ENCODE measurements around the gene EIPR1.

Gene EIPR1

GRCh38 chr2:3246928-3247714 lies 130.5 kb downstream of the EIPR1 start:
- WGBS (ENCODE audit: insufficient coverage) = 87% methylated on average over 8 of the region's 13 CpGs
- Histone ChIP-seq H3K4me1 (ENCODE audit: control extremely low read depth in 1 of 4, control insufficient read depth in 4 of 4, insufficient read depth in 4 of 4, low read length in 3 of 4) (peaks cover 6 to 13% (median 10%) of the 10 kb centered on the region in 4 experiments), H3K36me3 (ENCODE audit: control insufficient read depth in 4 of 4, insufficient read depth in 4 of 4, low read length in 3 of 4) (peaks cover 0 to 24% (median 9%) of the 10 kb centered on the region in 4 experiments), H3K27me3 (replicated peaks in 2 of 5; ENCODE audit: control insufficient read depth in 4 of 5, insufficient read depth in 5 of 5, low read length in 4 of 5) (no peaks in the 10 kb centered on the region), H3K9me3 (ENCODE audit: control extremely low read depth in 1 of 5, control insufficient read depth in 4 of 5, insufficient read depth in 2 of 5, low read depth in 1 of 5, low read length in 4 of 5) (peaks cover 0 to 29% (median 17%) of the 10 kb centered on the region in 5 experiments), H3K4me3 (ENCODE audit: control insufficient read depth in 1 of 7, extremely low read depth in 1 of 7, insufficient read depth in 4 of 7, low read depth in 2 of 7, low read length in 6 of 7) (no peak overlapping the region), H3K27ac (ENCODE audit: insufficient read depth in 1 of 2, low read depth in 1 of 2, low read length in 2 of 2, poor library complexity in 1 of 2, severe bottlenecking in 2 of 2) (no peak overlapping the region)
- POLR2A ChIA-PET = no interaction called here
- CTCF ChIA-PET = no interaction called here
- no peak for DNase-seq

- ChIA-PET CTCF (no interaction called here), POLR2A (no interaction called here)
- 83% methylated on average over 3 of the region's 6 CpGs for WGBS (ENCODE audit: insufficient coverage)
- Histone ChIP-seq H3K27me3 (replicated peaks in 2 of 5; ENCODE audit: control insufficient read depth in 4 of 5, insufficient read depth in 5 of 5, low read length in 4 of 5) (no peaks in the 10 kb centered on the region), H3K36me3 (ENCODE audit: control insufficient read depth in 4 of 4, insufficient read depth in 4 of 4, low read length in 3 of 4) (peaks cover 0 to 18% (median 4%) of the 10 kb centered on the region in 4 experiments), H3K4me1 (ENCODE audit: control extremely low read depth in 1 of 4, control insufficient read depth in 4 of 4, insufficient read depth in 4 of 4, low read length in 3 of 4) (peaks cover 6 to 20% (median 16%) of the 10 kb centered on the region in 4 experiments), H3K9me3 (ENCODE audit: control extremely low read depth in 1 of 5, control insufficient read depth in 4 of 5, insufficient read depth in 2 of 5, low read depth in 1 of 5, low read length in 4 of 5) (peaks cover 0 to 26% (median 17%) of the 10 kb centered on the region in 5 experiments), H3K27ac (ENCODE audit: insufficient read depth in 1 of 2, low read depth in 1 of 2, low read length in 2 of 2, poor library complexity in 1 of 2, severe bottlenecking in 2 of 2) (no peak overlapping the region), H3K4me3 (ENCODE audit: control insufficient read depth in 1 of 7, extremely low read depth in 1 of 7, insufficient read depth in 4 of 7, low read depth in 2 of 7, low read length in 6 of 7) (no peak overlapping the region)
- DNase-seq = no peak
These were observed 131.2 kb downstream of the EIPR1 start for GRCh38 chr2:3246406-3246805.

GRCh38 chr2:3244486-3244885 lies 133.1 kb downstream of the EIPR1 start:
- Histone ChIP-seq H3K9me3 (ENCODE audit: control extremely low read depth in 1 of 5, control insufficient read depth in 4 of 5, insufficient read depth in 2 of 5, low read depth in 1 of 5, low read length in 4 of 5) (peaks cover 0 to 12% (median 7%) of the 10 kb centered on the region in 5 experiments), H3K27ac (ENCODE audit: insufficient read depth in 1 of 2, low read depth in 1 of 2, low read length in 2 of 2, poor library complexity in 1 of 2, severe bottlenecking in 2 of 2) (no peak overlapping the region), H3K4me1 (ENCODE audit: control extremely low read depth in 1 of 4, control insufficient read depth in 4 of 4, insufficient read depth in 4 of 4, low read length in 3 of 4) (peaks cover 6 to 20% (median 16%) of the 10 kb centered on the region in 4 experiments), H3K27me3 (replicated peaks in 2 of 5; ENCODE audit: control insufficient read depth in 4 of 5, insufficient read depth in 5 of 5, low read length in 4 of 5) (peaks cover 0 to 9% (median 2%) of the 10 kb centered on the region in 5 experiments), H3K4me3 (ENCODE audit: control insufficient read depth in 1 of 7, extremely low read depth in 1 of 7, insufficient read depth in 4 of 7, low read depth in 2 of 7, low read length in 6 of 7) (no peak overlapping the region), H3K36me3 (ENCODE audit: control insufficient read depth in 4 of 4, insufficient read depth in 4 of 4, low read length in 3 of 4) (peaks cover 0 to 4% (median 2%) of the 10 kb centered on the region in 4 experiments)
- DNase-seq = no peak
- 98% methylated on average over 5 of the region's 7 CpGs for WGBS (ENCODE audit: insufficient coverage)
- ChIA-PET POLR2A (no interaction called here), CTCF (no interaction called here)

DNA sequence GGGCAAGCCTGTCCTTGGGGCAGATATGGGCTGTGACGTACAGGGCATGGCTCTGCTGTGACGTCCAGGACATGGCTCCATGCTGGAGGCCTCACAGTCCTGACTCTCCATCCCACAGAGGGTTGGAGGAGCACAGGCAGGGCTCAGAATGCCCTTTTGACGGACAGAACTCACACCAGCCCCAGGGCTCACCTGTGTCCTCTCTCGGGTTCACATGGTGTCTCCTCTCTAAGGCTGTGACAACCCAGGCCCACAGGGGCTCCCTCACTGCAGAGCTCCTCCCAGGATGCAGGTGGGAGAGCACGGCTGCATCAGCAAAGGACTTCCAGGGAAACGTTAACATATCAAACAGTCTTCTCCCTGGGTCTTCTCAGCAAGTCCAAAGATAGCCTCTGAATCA lies 133.8 kb downstream of the EIPR1 start:
- peaks cover 6 to 20% (median 16%) of the 10 kb centered on the region in 4 experiments for H3K4me1 ChIP-seq (ENCODE audit: control extremely low read depth in 1 of 4, control insufficient read depth in 4 of 4, insufficient read depth in 4 of 4, low read length in 3 of 4)
- H3K36me3 ChIP-seq (ENCODE audit: control insufficient read depth in 4 of 4, insufficient read depth in 4 of 4, low read length in 3 of 4) = peaks cover 0 to 5% (median 2%) of the 10 kb centered on the region in 4 experiments
- CTCF ChIA-PET = no interaction called here
- peaks cover 0 to 5% (median 1%) of the 10 kb centered on the region in 5 experiments for H3K9me3 ChIP-seq (ENCODE audit: control extremely low read depth in 1 of 5, control insufficient read depth in 4 of 5, insufficient read depth in 2 of 5, low read depth in 1 of 5, low read length in 4 of 5)
- H3K27ac ChIP-seq (ENCODE audit: insufficient read depth in 1 of 2, low read depth in 1 of 2, low read length in 2 of 2, poor library complexity in 1 of 2, severe bottlenecking in 2 of 2) = no peak overlapping the region
- POLR2A ChIA-PET = no interaction called here
- no peak overlapping the region for H3K4me3 ChIP-seq (ENCODE audit: control insufficient read depth in 1 of 7, extremely low read depth in 1 of 7, insufficient read depth in 4 of 7, low read depth in 2 of 7, low read length in 6 of 7)
- peaks cover 0 to 9% (median 2%) of the 10 kb centered on the region in 5 experiments for H3K27me3 ChIP-seq (replicated peaks in 2 of 5; ENCODE audit: control insufficient read depth in 4 of 5, insufficient read depth in 5 of 5, low read length in 4 of 5)
- WGBS (ENCODE audit: insufficient coverage) = 95% methylated on average over 4 of the region's 6 CpGs
- no peak for DNase-seq

DNA sequence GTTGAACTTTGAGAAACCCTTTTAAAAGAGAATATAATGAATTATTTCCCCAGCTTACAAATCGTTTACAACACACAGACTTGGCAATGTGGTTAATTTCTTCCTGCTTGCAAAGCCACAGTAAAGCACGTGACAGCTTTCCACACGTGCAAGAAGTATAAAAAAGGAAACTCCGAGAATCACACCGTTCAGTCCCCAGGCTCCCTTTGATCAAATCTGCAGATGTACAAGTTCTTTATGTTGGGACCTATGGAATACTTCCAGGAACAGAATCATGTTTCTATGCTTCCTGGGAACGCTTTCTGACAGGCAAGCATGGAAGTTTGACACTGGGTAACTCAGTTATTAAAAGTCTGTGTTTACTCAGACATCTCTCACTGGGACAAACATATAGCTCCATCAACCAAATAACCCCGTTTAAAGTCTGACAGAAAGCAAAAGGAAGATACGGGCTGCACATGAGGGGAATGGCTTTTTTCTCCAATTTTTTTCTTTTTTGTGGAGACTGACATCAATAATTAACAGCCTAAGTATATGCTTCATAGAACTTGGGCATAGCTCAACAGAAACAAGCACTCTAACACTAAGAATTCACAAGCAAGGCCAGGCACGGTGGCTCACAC lies 134.8 kb downstream of the EIPR1 start:
- peak; percentile 70 to 90 (median 84) for DNase-seq
- Histone ChIP-seq H3K27ac (ENCODE audit: insufficient read depth in 1 of 2, low read depth in 1 of 2, low read length in 2 of 2, poor library complexity in 1 of 2, severe bottlenecking in 2 of 2) (no peak overlapping the region), H3K36me3 (ENCODE audit: control insufficient read depth in 4 of 4, insufficient read depth in 4 of 4, low read length in 3 of 4) (peaks cover 0 to 7% (median 2%) of the 10 kb centered on the region in 4 experiments), H3K9me3 (ENCODE audit: control extremely low read depth in 1 of 5, control insufficient read depth in 4 of 5, insufficient read depth in 2 of 5, low read depth in 1 of 5, low read length in 4 of 5) (no peaks in the 10 kb centered on the region), H3K4me3 (ENCODE audit: control insufficient read depth in 1 of 7, extremely low read depth in 1 of 7, insufficient read depth in 4 of 7, low read depth in 2 of 7, low read length in 6 of 7) (no peak overlapping the region), H3K27me3 (replicated peaks in 2 of 5; ENCODE audit: control insufficient read depth in 4 of 5, insufficient read depth in 5 of 5, low read length in 4 of 5) (peaks cover 0 to 9% (median 2%) of the 10 kb centered on the region in 5 experiments), H3K4me1 (ENCODE audit: control extremely low read depth in 1 of 4, control insufficient read depth in 4 of 4, insufficient read depth in 4 of 4, low read length in 3 of 4) (peaks cover 6 to 20% (median 16%) of the 10 kb centered on the region in 4 experiments)
- 24% methylated on average over 8 of the region's 9 CpGs for WGBS (ENCODE audit: insufficient coverage)
- ChIA-PET POLR2A (no interaction called here), CTCF (interaction anchor here (1.3 kb wide), 1 partner anchor 8 kb away, joined by 3 read pairs; no protein-coding TSS in a partner anchor)

DNA sequence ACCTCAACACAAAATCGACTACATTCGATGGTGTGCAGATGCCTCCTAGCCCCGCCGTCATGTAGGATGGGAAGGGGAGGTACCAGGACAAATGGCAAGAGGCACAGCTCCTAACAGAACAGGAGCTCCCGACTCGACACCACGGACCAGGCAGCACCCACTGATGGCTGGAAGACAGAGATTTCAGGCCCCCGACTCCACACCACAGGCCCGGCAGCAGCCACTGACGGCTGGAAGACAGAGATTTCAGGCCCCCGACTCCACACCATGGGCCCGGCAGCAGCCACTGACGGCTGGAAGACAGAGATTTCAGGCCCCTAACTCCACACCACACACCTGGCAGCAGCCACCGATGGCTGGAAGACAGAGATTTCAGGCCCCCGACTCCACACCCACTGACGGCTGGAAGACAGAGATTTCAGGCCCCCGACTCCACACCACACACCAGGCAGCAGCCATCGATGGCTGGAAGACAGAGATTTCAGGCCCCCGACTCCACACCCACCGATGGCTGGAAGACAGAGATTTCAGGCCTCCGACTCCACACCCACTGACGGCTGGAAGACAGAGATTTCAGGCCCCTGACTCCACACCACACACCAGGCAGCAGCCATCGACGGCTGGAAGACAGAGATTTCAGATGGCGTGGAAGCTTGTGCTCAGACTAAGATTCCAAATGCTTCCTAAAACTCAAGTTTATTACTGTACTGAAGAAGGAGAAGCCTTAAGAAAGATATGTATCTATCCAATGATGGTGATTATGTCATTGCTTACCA lies 135.5 kb downstream of the EIPR1 start:
- peaks cover 0 to 9% (median 2%) of the 10 kb centered on the region in 5 experiments for H3K27me3 ChIP-seq (replicated peaks in 2 of 5; ENCODE audit: control insufficient read depth in 4 of 5, insufficient read depth in 5 of 5, low read length in 4 of 5)
- H3K9me3 ChIP-seq (ENCODE audit: control extremely low read depth in 1 of 5, control insufficient read depth in 4 of 5, insufficient read depth in 2 of 5, low read depth in 1 of 5, low read length in 4 of 5) = no peaks in the 10 kb centered on the region
- ChIA-PET POLR2A (no interaction called here), CTCF (interaction anchor here (1.3 kb wide), 1 partner anchor 9 kb away, joined by 3 read pairs; no protein-coding TSS in a partner anchor)
- H3K4me3 ChIP-seq (ENCODE audit: control insufficient read depth in 1 of 7, extremely low read depth in 1 of 7, insufficient read depth in 4 of 7, low read depth in 2 of 7, low read length in 6 of 7) = no peak overlapping the region
- peak in 2 of 3 donors; percentile 1 to 27 for DNase-seq
- H3K36me3 ChIP-seq (ENCODE audit: control insufficient read depth in 4 of 4, insufficient read depth in 4 of 4, low read length in 3 of 4) = peaks cover 0 to 9% (median 2%) of the 10 kb centered on the region in 4 experiments
- no peak overlapping the region for H3K27ac ChIP-seq (ENCODE audit: insufficient read depth in 1 of 2, low read depth in 1 of 2, low read length in 2 of 2, poor library complexity in 1 of 2, severe bottlenecking in 2 of 2)
- WGBS (ENCODE audit: insufficient coverage) = 65% methylated on average over 9 of the region's 25 CpGs
- peaks cover 6 to 20% (median 16%) of the 10 kb centered on the region in 4 experiments for H3K4me1 ChIP-seq (ENCODE audit: control extremely low read depth in 1 of 4, control insufficient read depth in 4 of 4, insufficient read depth in 4 of 4, low read length in 3 of 4)
